Stomach (tissue), 9 donors: ENCODE measurements around the gene TENM4. TPM values are rescaled to one million over a fixed set of nuclear protein-coding genes. Genes with fewer than 3 reads are reported as not detected.

Source experiments
- DNase-seq, 2 donors: peaks; one replicate each; pipeline versions ENCODE4 v3.0.0 to v3.0.0-alpha.2; 2013 to 2019
- H3K27ac ChIP-seq, 5 donors: fragments of 200-600 bp in 4 of 5; sonication (generic) in 4 of 5; one replicate each; pipeline ENCODE4 v1.5.1; 2013 to 2019; ENCODE audit warnings: mild to moderate bottlenecking in 1 of 5, moderate library complexity in 1 of 5
- H3K27me3 ChIP-seq, 3 donors: fragments of 200-600 bp; sonication (generic); one replicate each; pipeline ENCODE4 v1.5.1; 2017 to 2019; ENCODE audit warnings: mixed run types in 1 of 3
- H3K36me3 ChIP-seq, 4 donors: fragments of 200-600 bp; sonication (generic); 1 replicate in 3 of 4; 2 replicates in 1 of 4; pipeline ENCODE4 v1.5.1; 2016 to 2019
- H3K4me1 ChIP-seq, 4 donors: fragments of 200-600 bp; sonication (generic); one replicate each; pipeline ENCODE4 v1.5.1; 2016 to 2019
- H3K4me3 ChIP-seq, 4 donors: fragments of 200-600 bp; sonication (generic) in 3 of 4; one replicate each; pipeline ENCODE4 v1.5.1; 2016 to 2019; ENCODE audit warnings: mild to moderate bottlenecking in 1 of 4
- H3K9me3 ChIP-seq, 4 donors: fragments of 200-600 bp; sonication (generic); one replicate each; pipeline ENCODE4 v1.5.1; 2016 to 2019
- CTCF ChIP-seq, 7 experiments: fragments of 450-650 bp in 4 of 7; fragments of 200-600 bp in 3 of 7; sonication (generic) in 3 of 7; IDR thresholded peaks; one replicate each; pipeline ENCODE4 v1.5.1; 2016 to 2019; ENCODE audit warnings: antibody characterized with exemption in 7 of 7, control low read depth in 2 of 7, mild to moderate bottlenecking in 1 of 7
- EP300 ChIP-seq: sonication (generic); formaldehyde crosslinking; IDR thresholded peaks from one replicate; pipeline ENCODE4 v1.6.1; 2017; ENCODE audit warnings: antibody characterized with exemption
- POLR2A ChIP-seq, 4 donors: fragments of 450-650 bp; IDR thresholded peaks; one replicate each; pipeline ENCODE4 v1.6.1; 2016; ENCODE audit warnings: antibody characterized with exemption in 4 of 4, control low read depth in 2 of 4, mild to moderate bottlenecking in 1 of 4, moderate library complexity in 1 of 4
- POLR2AphosphoS5 ChIP-seq, 3 donors: sonication (generic); formaldehyde crosslinking; IDR thresholded peaks; one replicate each; pipeline ENCODE4 v1.6.1; 2016; ENCODE audit warnings: antibody characterized with exemption in 3 of 3
- WGBS, 5 donors: extraction: QIAGEN DNeasy Blood & Tissue Kit in 3 of 5; methylation state at CpG; one replicate each; pipeline versions ENCODE4 v1.1.5 to v1.1.7; 2013 to 2018; 5-methylcytosine and 5-hydroxymethylcytosine counted together
- intact Hi-C: fragments of 100-400 bp; cut with DNase I; formaldehyde crosslinking; loops from one replicate; pipeline ENCODE4 v1.15.1; 2023; ENCODE audit warnings: low total_unique reads
- polyA plus RNA-seq, 3 donors: library from polyadenylated mRNA; stranded (reverse); fragments of 200-250 nt; gene quantifications; one replicate each; pipeline ENCODE4 v1.2.3, GENCODE V29; 2013
- total RNA-seq, 5 donors: library from RNA; depleted of rRNA; stranded (reverse); fragments of >200 nt; gene quantifications; one replicate each; pipeline versions ENCODE4 v1.1.0 to v1.2.3, GENCODE V29; 2014 to 2016
- donor health status: healthy with polysubstance abuse.
- donor health status: Bipolar disorder and iron deficiency.
- donor health status: healthy.

Gene TENM4
- total and polyA plus RNA-seq, 8 donors: 0.06 to 13.2 (median 0.87) TPM; not detected in 1

GRCh38 chr11:79243422-79244210 is 197.2 kb downstream of the TENM4 start:
- H3K4me3 ChIP-seq: no peak overlapping the region
- peaks cover 0 to 7% (median 3%) of the 10 kb centered on the region in 4 donors for H3K4me1 ChIP-seq
- peak overlapping the region in 1 of 5 donors; percentile 46 for H3K27ac ChIP-seq
- no peak for DNase-seq
- H3K27me3 ChIP-seq: no peaks in the 10 kb centered on the region
- no peaks in the 10 kb centered on the region for H3K9me3 ChIP-seq
- 80 to 86% (median 82%) methylated on average over 15 to 16 of the region's 16 CpGs for WGBS, 5 donors
- no peaks in the 10 kb centered on the region for H3K36me3 ChIP-seq
- intact Hi-C loops: no loop called here
- TF ChIP-seq POLR2A (IDR thresholded peaks at IDR 0.05) (no peak), POLR2AphosphoS5 (IDR thresholded peaks at IDR 0.05) (no peak), EP300 (no peak), CTCF (IDR thresholded peaks at IDR 0.05) (no peak)

- H3K4me1 ChIP-seq: peaks cover 0 to 8% (median 4%) of the 10 kb centered on the region in 4 donors
- no peak overlapping the region for H3K27ac ChIP-seq
- 82 to 93% (median 87%) methylated on average over 3 of the region's 3 CpGs for WGBS, 5 donors
- H3K4me3 ChIP-seq: no peak overlapping the region
- TF ChIP-seq CTCF (IDR thresholded peaks at IDR 0.05) (no peak), POLR2A (IDR thresholded peaks at IDR 0.05) (no peak), EP300 (no peak), POLR2AphosphoS5 (IDR thresholded peaks at IDR 0.05) (no peak)
- DNase-seq: no peak
- intact Hi-C loops: no loop called here
- H3K27me3 ChIP-seq: no peaks in the 10 kb centered on the region
- no peaks in the 10 kb centered on the region for H3K36me3 ChIP-seq
- no peaks in the 10 kb centered on the region for H3K9me3 ChIP-seq
These were observed 198.2 kb downstream of the TENM4 start for GRCh38 chr11:79242616-79243015.

GRCh38 chr11:79241852-79242241 is 199.0 kb downstream of the TENM4 start:
- Histone ChIP-seq H3K9me3 (no peaks in the 10 kb centered on the region), H3K4me1 (peaks cover 0 to 14% (median 4%) of the 10 kb centered on the region in 4 donors), H3K4me3 (no peak overlapping the region), H3K27ac (no peak overlapping the region), H3K36me3 (no peaks in the 10 kb centered on the region), H3K27me3 (no peaks in the 10 kb centered on the region)
- 78 to 91% (median 81%) methylated on average over 7 of the region's 7 CpGs for WGBS, 5 donors
- intact Hi-C loops: no loop called here
- TF ChIP-seq POLR2A (IDR thresholded peaks at IDR 0.05) (no peak), POLR2AphosphoS5 (IDR thresholded peaks at IDR 0.05) (no peak), EP300 (no peak), CTCF (IDR thresholded peaks at IDR 0.05) (no peak)
- DNase-seq: no peak

- H3K27ac ChIP-seq: no peak overlapping the region
- no peak overlapping the region for H3K4me3 ChIP-seq
- no peaks in the 10 kb centered on the region for H3K9me3 ChIP-seq
- intact Hi-C loops: no loop called here
- 87 to 95% (median 90%) methylated on average over 7 of the region's 7 CpGs for WGBS, 5 donors
- no peak for TF ChIP-seq EP300
- no peak for TF ChIP-seq CTCF (IDR thresholded peaks at IDR 0.05)
- TF ChIP-seq POLR2A (IDR thresholded peaks at IDR 0.05): no peak
- TF ChIP-seq POLR2AphosphoS5 (IDR thresholded peaks at IDR 0.05): no peak
- H3K4me1 ChIP-seq: peaks cover 0 to 14% (median 4%) of the 10 kb centered on the region in 4 donors
- DNase-seq: no peak
- H3K27me3 ChIP-seq: no peaks in the 10 kb centered on the region
- no peaks in the 10 kb centered on the region for H3K36me3 ChIP-seq
These were observed 199.5 kb downstream of the TENM4 start for GRCh38 chr11:79241205-79241851.
